Ovary (tissue), 9 donors: ENCODE measurements around the gene SEC11C. TPM values are rescaled to one million over a fixed set of nuclear protein-coding genes. Genes with fewer than 3 reads are reported as not detected.

ENCODE experiments used
- DNase-seq, 5 donors: peaks; one replicate each; pipeline ENCODE4 v3.0.0-alpha.2; 2019 to 2020
- H3K27ac ChIP-seq, 2 donors: fragments of 200-600 bp; one replicate each; pipeline versions ENCODE4 v1.5.1 to v1.8.0; 2019 to 2022
- H3K27me3 ChIP-seq: fragments of 200-600 bp; one replicate; pipeline ENCODE4 v1.8.0; 2022
- H3K36me3 ChIP-seq: fragments of 200-600 bp; sonication (generic); one replicate; pipeline ENCODE4 v1.5.1; 2019
- H3K4me1 ChIP-seq: one replicate; pipeline ENCODE4 v1.8.1; 2013; ENCODE audit warnings: mild to moderate bottlenecking, moderate library complexity; ENCODE audit not compliant: insufficient read depth
- H3K4me3 ChIP-seq: fragments of 200-600 bp; sonication (generic); one replicate; pipeline ENCODE4 v1.5.1; 2017
- H3K9me3 ChIP-seq, 2 donors: fragments of 200-600 bp in 1 of 2; sonication (generic) in 1 of 2; one replicate each; pipeline versions ENCODE4 v1.5.1 to v1.8.1; 2013 to 2019; ENCODE audit warnings: mild to moderate bottlenecking in 1 of 2, moderate library complexity in 1 of 2
- EP300 ChIP-seq: sonication (generic); formaldehyde crosslinking; IDR thresholded peaks from one replicate; pipeline ENCODE4 v1.6.1; 2017; ENCODE audit warnings: antibody characterized with exemption
- POLR2A ChIP-seq: fragments of 450-650 bp; IDR thresholded peaks from one replicate; pipeline ENCODE4 v1.6.1; 2017; ENCODE audit warnings: antibody characterized with exemption, mild to moderate bottlenecking, moderate library complexity
- WGBS, 3 donors: extraction: QIAGEN DNeasy Blood & Tissue Kit in 1 of 3; methylation state at CpG; one replicate each; pipeline versions ENCODE4 v1.1.5 to v1.1.7; 2013 to 2017; 5-methylcytosine and 5-hydroxymethylcytosine counted together
- intact Hi-C, 4 donors: fragments of 100-400 bp; cut with DNase I; formaldehyde crosslinking; loops; one replicate each; pipeline versions ENCODE4 v1.11.0 to v1.15.1; 2022 to 2023
- polyA plus RNA-seq, 2 donors: library from polyadenylated mRNA; stranded (reverse); fragments of 200-250 nt in 1 of 2; fragments of 350-450 nt in 1 of 2; fragmentation: Illumina TruSeq in 1 of 2; extraction: RNeasy Lipid Tissue Mini Kit (QIAGEN cat#74804) in 1 of 2; gene quantifications; one replicate each; pipeline ENCODE4 v1.2.3, GENCODE V29; 2013 to 2014
- total RNA-seq, 7 donors: library from RNA; depleted of rRNA in 2 of 7; stranded (reverse); fragments of >200 nt in 2 of 7; fragmentation: NEBNext Ultra II Directional in 3 of 7; extraction: Animal tissue kit (Norgen Biotek cat#: 25700) in 3 of 7; gene quantifications; one replicate each; pipeline versions ENCODE4 v1.1.0 to v1.2.4, GENCODE V29; 2016 to 2023
- TF ChIP-seq, protein P1 (sequence below), 3 donors: fragments of 450-650 bp in 2 of 3; fragments of 200-600 bp in 1 of 3; IDR thresholded peaks; one replicate each; pipeline versions ENCODE4 v1.5.1 to v1.8.0; 2016 to 2022; ENCODE audit warnings: antibody characterized with exemption in 3 of 3, mild to moderate bottlenecking in 1 of 3
- donor health status: DM: no; HTN: no; CAD: no; lungs with moderate emphysema.
- donor health status: DM: no; HTN: no; CAD: no.
- donor health status: Bipolar disorder and iron deficiency.
- donor health status: DM: yes; HTN: yes; CAD: no.
- donor health status: DM: no; HTN: no; CAD: no.
- donor health status: DM: yes; HTN: yes; CAD: no.

Gene SEC11C
- total and polyA plus RNA-seq, 9 donors, result 14.4 to 68.4 (median 32.2) TPM

DNA sequence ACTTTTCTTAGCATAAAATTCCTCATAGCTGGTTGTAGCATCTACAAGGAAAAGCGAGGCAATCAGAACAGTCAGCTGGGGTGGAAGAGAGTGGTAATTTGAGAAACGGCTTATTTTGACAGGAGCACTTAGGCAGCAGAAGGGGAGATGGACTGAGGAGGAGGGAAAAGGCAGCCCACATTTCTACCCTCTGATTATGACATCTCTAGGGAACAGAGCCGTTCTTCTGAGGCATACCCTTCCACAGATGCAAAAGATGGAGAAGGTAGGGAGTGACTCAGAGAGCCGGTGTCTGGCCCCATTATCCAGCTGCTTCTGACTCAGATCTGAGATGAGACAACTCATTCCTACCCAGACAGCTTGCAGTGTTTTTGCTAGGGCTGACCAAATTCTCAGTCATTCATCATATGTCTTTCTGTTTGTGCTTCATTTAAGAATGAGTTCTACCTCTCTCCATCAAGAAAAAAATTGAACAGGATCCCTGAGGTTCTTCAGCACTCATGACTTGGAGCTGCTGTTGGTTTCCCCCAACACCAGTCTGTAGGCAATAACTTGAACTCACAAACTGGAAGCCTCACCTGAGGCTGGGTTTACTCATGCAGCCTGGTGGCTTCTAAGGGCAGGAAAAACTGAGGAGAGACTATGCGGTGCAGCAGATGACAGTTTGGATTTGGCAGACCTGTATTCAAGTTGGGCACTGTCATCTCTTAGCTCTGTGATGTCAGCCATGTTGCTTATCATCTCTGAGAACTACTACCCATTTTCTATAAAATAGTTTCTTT lies 15.9 kb upstream of the SEC11C start:
- H3K36me3 ChIP-seq, result no peaks in the 10 kb centered on the region
- no peaks in the 10 kb centered on the region for H3K9me3 ChIP-seq
- no peaks in the 10 kb centered on the region for H3K27me3 ChIP-seq
- TF ChIP-seq EP300, result no peak
- TF ChIP-seq, protein P1, sequence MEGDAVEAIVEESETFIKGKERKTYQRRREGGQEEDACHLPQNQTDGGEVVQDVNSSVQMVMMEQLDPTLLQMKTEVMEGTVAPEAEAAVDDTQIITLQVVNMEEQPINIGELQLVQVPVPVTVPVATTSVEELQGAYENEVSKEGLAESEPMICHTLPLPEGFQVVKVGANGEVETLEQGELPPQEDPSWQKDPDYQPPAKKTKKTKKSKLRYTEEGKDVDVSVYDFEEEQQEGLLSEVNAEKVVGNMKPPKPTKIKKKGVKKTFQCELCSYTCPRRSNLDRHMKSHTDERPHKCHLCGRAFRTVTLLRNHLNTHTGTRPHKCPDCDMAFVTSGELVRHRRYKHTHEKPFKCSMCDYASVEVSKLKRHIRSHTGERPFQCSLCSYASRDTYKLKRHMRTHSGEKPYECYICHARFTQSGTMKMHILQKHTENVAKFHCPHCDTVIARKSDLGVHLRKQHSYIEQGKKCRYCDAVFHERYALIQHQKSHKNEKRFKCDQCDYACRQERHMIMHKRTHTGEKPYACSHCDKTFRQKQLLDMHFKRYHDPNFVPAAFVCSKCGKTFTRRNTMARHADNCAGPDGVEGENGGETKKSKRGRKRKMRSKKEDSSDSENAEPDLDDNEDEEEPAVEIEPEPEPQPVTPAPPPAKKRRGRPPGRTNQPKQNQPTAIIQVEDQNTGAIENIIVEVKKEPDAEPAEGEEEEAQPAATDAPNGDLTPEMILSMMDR (IDR thresholded peaks at IDR 0.05), result no peak
- TF ChIP-seq POLR2A, result no peak
- DNase-seq, result no peak
- 42 to 46% (median 45%) methylated on average over 5 of the region's 5 CpGs for WGBS, 3 donors
- no peak overlapping the region for H3K4me3 ChIP-seq
- H3K4me1 ChIP-seq, result no peaks in the 10 kb centered on the region
- intact Hi-C loops, result no loop called here
- H3K27ac ChIP-seq, result no peak overlapping the region

DNA sequence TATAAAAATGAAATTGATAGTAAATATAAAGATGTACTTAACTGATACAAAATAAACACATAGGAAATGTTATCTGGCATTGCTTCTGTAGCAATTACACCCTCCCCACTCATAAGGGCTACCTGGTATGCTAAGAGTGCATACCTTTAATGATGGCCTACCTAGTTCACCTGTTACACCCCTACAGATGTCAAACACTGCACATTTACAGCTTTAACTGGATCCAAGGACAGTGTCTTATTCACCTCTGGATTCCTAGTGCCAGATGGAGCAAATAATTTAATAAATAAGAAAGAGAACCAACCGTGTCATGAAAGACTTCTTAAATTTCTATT lies 15.3 kb upstream of the SEC11C start:
- Histone ChIP-seq H3K27me3 (no peaks in the 10 kb centered on the region), H3K4me3 (no peak overlapping the region), H3K9me3 (no peaks in the 10 kb centered on the region), H3K4me1 (no peaks in the 10 kb centered on the region), H3K27ac (no peak overlapping the region), H3K36me3 (no peaks in the 10 kb centered on the region)
- intact Hi-C loops, result no loop called here
- WGBS, 3 donors, result 33 to 60% (median 39%) methylated on average over 1 of the region's 1 CpG
- no peak for DNase-seq
- TF ChIP-seq, protein P1 (IDR thresholded peaks at IDR 0.05), result no peak
- TF ChIP-seq EP300 (no peak), POLR2A (no peak)

DNA sequence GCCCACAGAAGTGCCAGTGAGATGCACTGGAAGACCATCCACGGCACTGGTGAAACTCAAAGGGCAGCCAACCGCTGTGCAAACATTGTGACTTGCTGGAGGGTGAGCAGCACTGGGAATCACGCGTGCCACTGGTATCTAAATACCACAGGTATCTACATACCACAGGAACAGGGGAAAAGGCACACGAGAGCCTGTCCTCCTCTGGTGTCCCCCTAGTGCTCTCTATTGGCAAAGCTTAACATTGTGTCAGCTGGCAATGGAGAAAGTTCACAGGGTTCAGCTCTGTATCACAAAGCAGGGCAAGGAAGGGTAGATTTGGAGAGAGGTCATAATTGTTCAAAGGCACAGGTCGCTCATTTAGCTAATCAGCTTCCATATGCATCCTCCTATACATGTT lies 12.6 kb upstream of the SEC11C start:
- TF ChIP-seq EP300 (no peak), POLR2A (no peak)
- TF ChIP-seq, protein P1 (IDR thresholded peaks at IDR 0.05), result no peak
- Histone ChIP-seq H3K27ac (no peak overlapping the region), H3K9me3 (no peaks in the 10 kb centered on the region), H3K4me3 (no peak overlapping the region), H3K36me3 (no peaks in the 10 kb centered on the region), H3K27me3 (no peaks in the 10 kb centered on the region), H3K4me1 (no peaks in the 10 kb centered on the region)
- no peak for DNase-seq
- 58 to 64% (median 61%) methylated on average over 6 of the region's 6 CpGs for WGBS, 3 donors
- intact Hi-C loops, result no loop called here

DNA sequence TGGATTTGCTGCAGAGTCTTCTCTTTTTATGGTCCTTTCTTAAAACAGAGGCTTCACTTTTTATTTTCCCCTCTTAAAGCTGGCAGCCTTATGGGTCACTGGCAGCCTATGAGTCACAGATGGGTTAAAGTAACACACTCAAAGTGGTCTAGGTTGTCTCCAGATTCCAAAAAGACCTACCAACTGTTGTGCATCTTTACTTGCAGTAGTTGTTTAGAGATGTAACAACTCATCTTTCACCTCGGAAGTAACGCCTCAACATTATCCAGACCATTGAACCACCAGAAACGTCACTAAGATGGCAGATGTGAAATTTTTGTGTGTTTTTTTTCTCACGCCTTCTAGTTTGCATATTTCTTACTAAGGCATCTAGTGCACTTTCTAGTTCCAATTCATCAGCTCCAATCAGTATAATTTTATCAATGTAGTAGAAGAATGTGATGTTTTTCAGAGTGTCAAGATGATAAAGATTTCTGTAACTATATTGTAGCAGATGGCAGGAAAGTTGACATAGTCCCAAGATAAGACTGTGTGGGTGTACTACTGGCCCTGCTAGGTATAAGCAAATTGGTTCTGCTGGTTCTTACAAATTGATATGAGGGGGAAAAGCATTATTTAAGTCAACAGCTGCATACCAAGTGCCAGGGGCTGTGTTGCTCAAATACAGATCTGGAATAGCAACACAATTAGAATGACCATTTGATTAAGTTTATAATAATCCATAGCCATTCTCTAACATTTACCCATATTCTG lies 9.6 kb upstream of the SEC11C start:
- WGBS, 3 donors, result 55 to 68% (median 67%) methylated on average over 4 of the region's 4 CpGs
- TF ChIP-seq, protein P1 (IDR thresholded peaks at IDR 0.05), result no peak
- TF ChIP-seq POLR2A, result no peak
- intact Hi-C loops, result no loop called here
- H3K27me3 ChIP-seq, result no peaks in the 10 kb centered on the region
- no peaks in the 10 kb centered on the region for H3K9me3 ChIP-seq
- no peak overlapping the region for H3K4me3 ChIP-seq
- DNase-seq, result no peak
- H3K27ac ChIP-seq, result no peak overlapping the region
- H3K36me3 ChIP-seq, result no peaks in the 10 kb centered on the region
- H3K4me1 ChIP-seq, result no peaks in the 10 kb centered on the region
